GM12878 (cell line): ENCODE results near the gene TMEM253. TPM values are rescaled to one million over a fixed set of nuclear protein-coding genes. Genes with fewer than 3 reads are reported as not detected.

Experiments
- ATAC-seq: fragments of 200-7000 bp; cut with Tn5 transposase; 3 replicates; pipeline ENCODE4 v1.9.1; 2020; ENCODE audit warnings: mild to moderate bottlenecking, moderate library complexity
- BruUV-seq: library from RNA; stranded (reverse); fragments of 400-500 nt; replicated peaks from 2 replicates; lab custom pipeline; 2021; lab: Mats Ljungman, UMichigan
- CTCF ChIA-PET: fragments of 300-600 bp; sonication (Branson Sonifier 250); formaldehyde crosslinking; extraction: SDS; loops from one replicate; lab custom pipeline; 2021; ENCODE audit warnings: inconsistent platforms; lab: Yijun Ruan, JAX
- POLR2A ChIA-PET: fragments of 350-600 bp; formaldehyde crosslinking; extraction: SDS; loops from one replicate; lab custom pipeline; 2021; ENCODE audit warnings: inconsistent platforms; lab: Charles Lee
- RAD21 ChIA-PET: fragments of 300-600 bp; sonication (Branson Sonifier 250); formaldehyde crosslinking; loops from one replicate; lab custom pipeline; 2023; ENCODE audit warnings: antibody characterized with exemption; ENCODE audit not compliant: unreplicated experiment; lab: Charles Lee
- SMC1A ChIA-PET: fragments of 300-600 bp; sonication (Branson Sonifier 250); formaldehyde crosslinking; loops from one replicate; lab custom pipeline; 2023; ENCODE audit not compliant: unreplicated experiment, uncharacterized antibody; lab: Charles Lee
- DNase-seq: peaks from one replicate; pipeline ENCODE4 v3.0.0-alpha.2; 2011; ENCODE audit warnings: low read depth, low spot score
- FAIRE-seq: peaks from 3 replicates; lab custom pipeline; 2011; peaks lifted over from hg19 to GRCh38; lab: Jason Lieb, UNC
- H2AFZ ChIP-seq: 2 replicates; pipeline ENCODE4 v1.6.0; 2011; ENCODE audit warnings: low read depth, low read length, control low read depth; ENCODE audit not compliant: control insufficient read depth
- H3K27ac ChIP-seq: 2 replicates; pipeline ENCODE4 v1.5.1; 2011; ENCODE audit warnings: control low read depth; ENCODE audit not compliant: control insufficient read depth, insufficient read depth
- H3K27me3 ChIP-seq, 2 experiments: replicated peaks in 1 of 2; 2 replicates each; pipeline versions ENCODE4 v1.6.0 to v1.6.1; 2011; ENCODE audit warnings: low read length in 1 of 2; ENCODE audit not compliant: control insufficient read depth in 2 of 2, insufficient read depth in 2 of 2
- H3K36me3 ChIP-seq, 2 experiments: 2 replicates each; pipeline ENCODE4 v1.5.1; 2011; ENCODE audit warnings: low read length in 1 of 2; ENCODE audit not compliant: control insufficient read depth in 2 of 2, insufficient read depth in 2 of 2
- H3K4me1 ChIP-seq: 2 replicates; pipeline ENCODE4 v1.6.1; 2011; ENCODE audit warnings: mild to moderate bottlenecking, low read length, moderate library complexity, mixed read lengths; ENCODE audit not compliant: control insufficient read depth, insufficient read depth
- H3K4me2 ChIP-seq: 2 replicates; pipeline ENCODE4 v1.6.0; 2011; ENCODE audit warnings: control low read depth; ENCODE audit not compliant: control insufficient read depth, insufficient read depth
- H3K4me3 ChIP-seq: fragments of 200-600 bp; sonication (generic); 2 replicates; pipeline ENCODE4 v1.5.1; 2016
- H3K79me2 ChIP-seq: 2 replicates; pipeline ENCODE4 v1.6.0; 2011; ENCODE audit warnings: low read length; ENCODE audit not compliant: control insufficient read depth, insufficient read depth
- H3K9ac ChIP-seq: 2 replicates; pipeline ENCODE4 v1.8.0; 2011; ENCODE audit warnings: low read length, control low read depth, mixed read lengths; ENCODE audit not compliant: control insufficient read depth, insufficient read depth
- H3K9me3 ChIP-seq: replicated peaks from 3 replicates; pipeline ENCODE4 v1.5.1; 2011; ENCODE audit warnings: mild to moderate bottlenecking, low read length; ENCODE audit not compliant: control insufficient read depth, insufficient read depth
- H4K20me1 ChIP-seq: 2 replicates; pipeline ENCODE4 v1.6.0; 2011; ENCODE audit not compliant: control insufficient read depth, insufficient read depth
- BHLHE40 ChIP-seq, 2 experiments: fragments of 450-650 bp in 1 of 2; IDR thresholded peaks; 2 replicates each; pipeline ENCODE4 v1.6.1; 2011 to 2017; ENCODE audit warnings: low read depth in 2 of 2, borderline replicate concordance in 1 of 2, improper control_type of control experiment in 1 of 2, low read length in 1 of 2, mild to moderate bottlenecking in 1 of 2
- CREB1 ChIP-seq: IDR thresholded peaks from 2 replicates; pipeline ENCODE4 v1.6.1; 2012; ENCODE audit warnings: low read depth, mild to moderate bottlenecking, inconsistent platforms
- FOXM1 ChIP-seq: IDR thresholded peaks from 2 replicates; pipeline ENCODE4 v1.6.1; 2012; ENCODE audit warnings: low read depth, mild to moderate bottlenecking, inconsistent platforms, low read length, moderate library complexity
- GATAD2B ChIP-seq: fragments of 450-650 bp; conservative IDR thresholded peaks from 2 replicates; pipeline ENCODE4 v1.6.1; 2017; ENCODE audit warnings: low read depth, mild to moderate bottlenecking, moderate library complexity
- HCFC1 ChIP-seq: fragments of 150-350 bp; IDR thresholded peaks from 2 replicates; pipeline ENCODE4 v1.6.1; 2014; ENCODE audit warnings: low read length
- HDAC2 ChIP-seq: fragments of 200-600 bp; sonication (generic); IDR thresholded peaks from 2 replicates; pipeline ENCODE4 v1.6.1; 2017
- RELB ChIP-seq: fragments of 450-650 bp; IDR thresholded peaks from 2 replicates; pipeline ENCODE4 v1.6.1; 2017; ENCODE audit warnings: low read depth, mild to moderate bottlenecking, moderate library complexity
- SIN3A ChIP-seq: IDR thresholded peaks from 2 replicates; pipeline ENCODE4 v1.6.1; 2012; ENCODE audit warnings: low read depth, low read length, improper control_type of control experiment
- SUZ12 ChIP-seq: fragments of 200-600 bp; sonication (generic); IDR thresholded peaks from one replicate; pipeline ENCODE4 v1.6.1; 2018; ENCODE audit warnings: antibody characterized with exemption, mild to moderate bottlenecking; ENCODE audit not compliant: unreplicated experiment
- ZSCAN29 ChIP-seq: fragments of 450-650 bp; IDR thresholded peaks from 2 replicates; pipeline ENCODE4 v1.6.1; 2017; ENCODE audit warnings: mild to moderate bottlenecking, moderate library complexity
- WGBS: methylation state at CpG from one replicate; pipeline ENCODE4 v1.1.6; 2016; ENCODE audit warnings: low lambda C conversion rate; ENCODE audit not compliant: insufficient replicate concordance, insufficient coverage; ENCODE audit errors: missing lambda C conversion rate; 5-methylcytosine and 5-hydroxymethylcytosine counted together
- in situ Hi-C: fragments of 300-500 bp; cut with MboI; formaldehyde crosslinking; loops from 9 replicates; pipeline ENCODE4 v1.14.3; 2018; ENCODE audit warnings: mixed read lengths
- intact Hi-C: fragments of 100-400 bp; cut with micrococcal nuclease; formaldehyde crosslinking; loops from one replicate; pipeline ENCODE4 v1.14.2; 2022; ENCODE audit not compliant: unreplicated experiment
- polyA plus RNA-seq, 11 experiments: library from polyadenylated mRNA; depleted of rRNA in 4 of 11; unstranded in 6 of 11; stranded (reverse) in 5 of 11; fragments of >200 nt; fragmentation: Nextera tagmentation in 4 of 11; fragmentation: Illumina TruSeq in 1 of 11; extraction: Ambion mirVana in 4 of 11; extraction: Trizol in 1 of 11; gene quantifications; 1 replicate in 1 of 11; 2 replicates in 10 of 11; pipeline versions ENCODE4 v1.2.1 to v1.2.3, GENCODE V29; 2011 to 2016; ENCODE audit warnings: inconsistent platforms in 2 of 11, missing spikeins in 2 of 11, low read depth in 1 of 11
- total RNA-seq, 4 experiments: library from RNA; depleted of rRNA in 3 of 4; stranded (reverse); fragments of >200 nt in 3 of 4; fragmentation: Illumina TruSeq in 1 of 4; extraction: Trizol in 1 of 4; gene quantifications; 2 replicates each; pipeline versions ENCODE4 v1.2.1 to v1.2.3, GENCODE V29; 2013 to 2021
- TF ChIP-seq, protein P1 (sequence below): IDR thresholded peaks from 2 replicates; pipeline ENCODE4 v1.6.1; 2012; ENCODE audit warnings: low read depth, low read length, improper control_type of control experiment
- TF ChIP-seq, protein P2 (sequence below): IDR thresholded peaks from 2 replicates; pipeline ENCODE4 v1.6.1; 2012; ENCODE audit warnings: mild to moderate bottlenecking, low read depth, low read length

Gene TMEM253
- total and polyA plus RNA-seq, 10 of the 15 experiments (the other 5 are each of a cell fraction or from before 2014, with no cell fraction given), result 0.11 to 0.48 TPM; not detected in 8

DNA sequence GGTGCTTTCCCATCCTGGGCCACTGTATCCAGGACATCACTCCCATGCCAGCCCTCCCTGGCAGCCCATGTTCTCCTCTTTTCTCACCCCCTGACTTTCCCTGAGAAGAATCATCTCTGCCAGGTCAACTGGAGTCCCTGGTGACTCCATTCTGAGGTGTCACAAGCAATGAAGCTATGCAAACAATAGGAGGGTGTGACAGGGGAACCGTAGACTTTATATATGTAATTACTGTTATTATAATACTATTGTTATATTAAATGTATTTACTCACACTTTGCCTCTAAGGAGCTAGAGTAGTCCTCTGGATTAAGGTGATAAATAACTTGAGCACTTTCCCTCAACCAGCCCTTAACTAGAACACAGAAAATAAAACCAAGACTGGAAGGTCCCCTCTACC is 11.6 kb upstream of the TMEM253 start:
- 0% methylated on average over 1 of the region's 1 CpG for WGBS

GRCh38 chr14:21089877-21090193 is 11.0 kb upstream of the TMEM253 start:
- no peak for FAIRE-seq
- Histone ChIP-seq H4K20me1 (no peaks in the 10 kb centered on the region), H3K27me3 (no peaks in the 10 kb centered on the region), H3K27ac (no peak overlapping the region), H3K4me1 (no peaks in the 10 kb centered on the region), H2AFZ (no peak overlapping the region), H3K9me3 (no peaks in the 10 kb centered on the region), H3K4me3 (no peak overlapping the region), H3K4me2 (no peak overlapping the region), H3K79me2 (no peaks in the 10 kb centered on the region), H3K9ac (no peak overlapping the region), H3K36me3 (no peaks in the 10 kb centered on the region)
- no peak for DNase-seq
- 33% methylated on average over 5 of the region's 5 CpGs for WGBS
- ChIA-PET POLR2A (no interaction called here), RAD21 (interaction anchor here (1.1 to 2.7 kb wide), 5 partner anchors 15 to 75 kb away, joined by 3 to 12 read pairs (median 7); no protein-coding TSS in a partner anchor), SMC1A (interaction anchor here (1.1 to 2.6 kb wide), 4 partner anchors 15 to 75 kb away, joined by 4 to 10 read pairs (median 6); no protein-coding TSS in a partner anchor), CTCF (interaction anchor here (0.6 to 5.6 kb wide), 10 partner anchors 13 to 123 kb away, joined by 3 to 61 read pairs (median 6); partner anchors contain the start of genes ARHGEF40 and TMEM253)
- ATAC-seq, result no peak
- in situ Hi-C loops (no loop called here), intact Hi-C loops (no loop called here)
- no TSS peak for BruUV-seq
- no peak for TF ChIP-seq RELB
- no peak for TF ChIP-seq SUZ12
- TF ChIP-seq, protein P1, sequence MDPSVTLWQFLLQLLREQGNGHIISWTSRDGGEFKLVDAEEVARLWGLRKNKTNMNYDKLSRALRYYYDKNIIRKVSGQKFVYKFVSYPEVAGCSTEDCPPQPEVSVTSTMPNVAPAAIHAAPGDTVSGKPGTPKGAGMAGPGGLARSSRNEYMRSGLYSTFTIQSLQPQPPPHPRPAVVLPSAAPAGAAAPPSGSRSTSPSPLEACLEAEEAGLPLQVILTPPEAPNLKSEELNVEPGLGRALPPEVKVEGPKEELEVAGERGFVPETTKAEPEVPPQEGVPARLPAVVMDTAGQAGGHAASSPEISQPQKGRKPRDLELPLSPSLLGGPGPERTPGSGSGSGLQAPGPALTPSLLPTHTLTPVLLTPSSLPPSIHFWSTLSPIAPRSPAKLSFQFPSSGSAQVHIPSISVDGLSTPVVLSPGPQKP, result no peak
- TF ChIP-seq ZSCAN29, result no peak
- no peak for TF ChIP-seq CREB1
- TF ChIP-seq HDAC2, result no peak
- no peak for TF ChIP-seq BHLHE40 (IDR thresholded peaks at IDR 0.05; ENCODE audit: borderline replicate concordance in 1 of 2, low read depth in 2 of 2, low read length in 1 of 2)
- TF ChIP-seq, protein P2, sequence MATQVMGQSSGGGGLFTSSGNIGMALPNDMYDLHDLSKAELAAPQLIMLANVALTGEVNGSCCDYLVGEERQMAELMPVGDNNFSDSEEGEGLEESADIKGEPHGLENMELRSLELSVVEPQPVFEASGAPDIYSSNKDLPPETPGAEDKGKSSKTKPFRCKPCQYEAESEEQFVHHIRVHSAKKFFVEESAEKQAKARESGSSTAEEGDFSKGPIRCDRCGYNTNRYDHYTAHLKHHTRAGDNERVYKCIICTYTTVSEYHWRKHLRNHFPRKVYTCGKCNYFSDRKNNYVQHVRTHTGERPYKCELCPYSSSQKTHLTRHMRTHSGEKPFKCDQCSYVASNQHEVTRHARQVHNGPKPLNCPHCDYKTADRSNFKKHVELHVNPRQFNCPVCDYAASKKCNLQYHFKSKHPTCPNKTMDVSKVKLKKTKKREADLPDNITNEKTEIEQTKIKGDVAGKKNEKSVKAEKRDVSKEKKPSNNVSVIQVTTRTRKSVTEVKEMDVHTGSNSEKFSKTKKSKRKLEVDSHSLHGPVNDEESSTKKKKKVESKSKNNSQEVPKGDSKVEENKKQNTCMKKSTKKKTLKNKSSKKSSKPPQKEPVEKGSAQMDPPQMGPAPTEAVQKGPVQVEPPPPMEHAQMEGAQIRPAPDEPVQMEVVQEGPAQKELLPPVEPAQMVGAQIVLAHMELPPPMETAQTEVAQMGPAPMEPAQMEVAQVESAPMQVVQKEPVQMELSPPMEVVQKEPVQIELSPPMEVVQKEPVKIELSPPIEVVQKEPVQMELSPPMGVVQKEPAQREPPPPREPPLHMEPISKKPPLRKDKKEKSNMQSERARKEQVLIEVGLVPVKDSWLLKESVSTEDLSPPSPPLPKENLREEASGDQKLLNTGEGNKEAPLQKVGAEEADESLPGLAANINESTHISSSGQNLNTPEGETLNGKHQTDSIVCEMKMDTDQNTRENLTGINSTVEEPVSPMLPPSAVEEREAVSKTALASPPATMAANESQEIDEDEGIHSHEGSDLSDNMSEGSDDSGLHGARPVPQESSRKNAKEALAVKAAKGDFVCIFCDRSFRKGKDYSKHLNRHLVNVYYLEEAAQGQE, result no peak
- no peak for TF ChIP-seq FOXM1
- TF ChIP-seq GATAD2B, result no peak

More for the DNA sequence above, 11.6 kb upstream of the TMEM253 start:
- ATAC-seq (no peak), FAIRE-seq (no peak), DNase-seq (no peak)
- BruUV-seq, result no TSS peak
- ChIA-PET POLR2A (no interaction called here), SMC1A (interaction anchor here (1.1 to 2.6 kb wide), 5 partner anchors 16 to 74 kb away, joined by 3 to 10 read pairs (median 4); no protein-coding TSS in a partner anchor), RAD21 (interaction anchor here (1.1 to 2.7 kb wide), 6 partner anchors 10 to 74 kb away, joined by 3 to 12 read pairs (median 7); no protein-coding TSS in a partner anchor), CTCF (interaction anchor here (0.6 to 5.6 kb wide), 11 partner anchors 12 to 122 kb away, joined by 3 to 61 read pairs (median 6); partner anchors contain the start of genes ARHGEF40 and TMEM253)
- Histone ChIP-seq H3K79me2 (no peaks in the 10 kb centered on the region), H3K4me1 (no peaks in the 10 kb centered on the region), H3K4me3 (no peak overlapping the region), H3K9ac (no peak overlapping the region), H3K4me2 (no peak overlapping the region), H3K9me3 (no peaks in the 10 kb centered on the region), H3K36me3 (no peaks in the 10 kb centered on the region), H3K27ac (no peak overlapping the region), H2AFZ (no peak overlapping the region), H4K20me1 (no peaks in the 10 kb centered on the region), H3K27me3 (no peaks in the 10 kb centered on the region)
- TF ChIP-seq SIN3A (no peak), HCFC1 (no peak)
- intact Hi-C loops, result no loop called here
- in situ Hi-C loops, result no loop called here
